Measurements from ENCODE around the gene BEST2.

BEST2 gene

DNA sequence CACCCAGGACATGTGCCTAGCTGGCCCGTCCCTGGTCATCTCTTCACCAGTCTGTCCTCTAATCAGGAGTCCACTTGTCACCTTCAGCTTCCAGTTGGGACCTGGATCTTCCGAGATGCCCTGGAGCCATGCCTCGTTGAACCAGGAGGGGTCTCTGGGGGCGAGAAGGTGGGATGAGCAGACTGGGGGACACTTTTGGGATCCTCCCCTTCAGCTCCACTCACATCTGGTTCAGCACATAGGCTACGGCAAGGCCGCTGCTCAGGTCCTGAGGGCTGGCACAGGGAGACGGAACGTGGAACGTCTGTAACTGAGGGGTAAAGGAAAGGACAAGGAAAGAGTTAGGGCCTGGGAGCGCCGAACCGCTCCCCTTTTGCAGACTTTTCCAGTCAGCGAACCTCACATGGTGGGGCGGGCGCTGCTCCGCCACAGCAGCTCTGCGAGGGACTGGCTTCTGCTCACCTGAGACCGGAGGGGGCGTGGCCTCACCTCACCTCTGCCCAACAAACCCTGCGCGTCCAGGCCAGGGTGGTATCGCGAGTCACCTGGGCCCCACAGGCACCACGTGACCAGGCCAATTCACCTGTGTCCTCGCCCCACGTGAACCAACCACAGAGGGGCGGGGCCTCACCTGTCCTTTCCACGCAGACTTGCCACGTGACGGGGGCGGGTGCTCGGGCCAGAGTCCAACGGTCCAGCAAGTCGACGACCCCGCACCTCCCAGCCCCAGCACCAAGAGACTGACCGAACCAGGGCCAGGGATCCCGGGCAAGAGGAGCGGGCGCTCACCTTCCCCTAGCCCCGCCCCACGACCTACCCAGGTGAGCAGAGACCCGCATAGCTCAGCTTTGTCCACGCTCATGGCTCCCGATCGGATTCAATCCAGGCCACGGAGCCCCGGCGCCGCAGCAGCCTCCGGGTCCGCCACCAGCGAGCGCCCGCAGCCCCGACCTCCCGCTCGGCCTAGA, 23.3 kb downstream of the BEST2 start, which contains the start of gene HOOK2:
Gene HOOK2 (minus strand): TSS at position 965 of the 968 bp plus-strand sequence. CDS start 103 bp downstream, at position 862.
- TF ChIP-seq, protein P1, sequence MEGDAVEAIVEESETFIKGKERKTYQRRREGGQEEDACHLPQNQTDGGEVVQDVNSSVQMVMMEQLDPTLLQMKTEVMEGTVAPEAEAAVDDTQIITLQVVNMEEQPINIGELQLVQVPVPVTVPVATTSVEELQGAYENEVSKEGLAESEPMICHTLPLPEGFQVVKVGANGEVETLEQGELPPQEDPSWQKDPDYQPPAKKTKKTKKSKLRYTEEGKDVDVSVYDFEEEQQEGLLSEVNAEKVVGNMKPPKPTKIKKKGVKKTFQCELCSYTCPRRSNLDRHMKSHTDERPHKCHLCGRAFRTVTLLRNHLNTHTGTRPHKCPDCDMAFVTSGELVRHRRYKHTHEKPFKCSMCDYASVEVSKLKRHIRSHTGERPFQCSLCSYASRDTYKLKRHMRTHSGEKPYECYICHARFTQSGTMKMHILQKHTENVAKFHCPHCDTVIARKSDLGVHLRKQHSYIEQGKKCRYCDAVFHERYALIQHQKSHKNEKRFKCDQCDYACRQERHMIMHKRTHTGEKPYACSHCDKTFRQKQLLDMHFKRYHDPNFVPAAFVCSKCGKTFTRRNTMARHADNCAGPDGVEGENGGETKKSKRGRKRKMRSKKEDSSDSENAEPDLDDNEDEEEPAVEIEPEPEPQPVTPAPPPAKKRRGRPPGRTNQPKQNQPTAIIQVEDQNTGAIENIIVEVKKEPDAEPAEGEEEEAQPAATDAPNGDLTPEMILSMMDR (IDR thresholded peaks at IDR 0.05; ENCODE audit: low read depth, low read length), result no peak
- DNase-seq (ENCODE audit: low read depth, low spot score), result no peak
- in situ Hi-C loops (cut with HindIII; ENCODE audit: low sequenced_read_pairs), result no loop called here
- peak within 1 kb of the TSS; percentile 67 for H3K4me3 ChIP-seq (ENCODE audit: low read depth, low read length)

DNA sequence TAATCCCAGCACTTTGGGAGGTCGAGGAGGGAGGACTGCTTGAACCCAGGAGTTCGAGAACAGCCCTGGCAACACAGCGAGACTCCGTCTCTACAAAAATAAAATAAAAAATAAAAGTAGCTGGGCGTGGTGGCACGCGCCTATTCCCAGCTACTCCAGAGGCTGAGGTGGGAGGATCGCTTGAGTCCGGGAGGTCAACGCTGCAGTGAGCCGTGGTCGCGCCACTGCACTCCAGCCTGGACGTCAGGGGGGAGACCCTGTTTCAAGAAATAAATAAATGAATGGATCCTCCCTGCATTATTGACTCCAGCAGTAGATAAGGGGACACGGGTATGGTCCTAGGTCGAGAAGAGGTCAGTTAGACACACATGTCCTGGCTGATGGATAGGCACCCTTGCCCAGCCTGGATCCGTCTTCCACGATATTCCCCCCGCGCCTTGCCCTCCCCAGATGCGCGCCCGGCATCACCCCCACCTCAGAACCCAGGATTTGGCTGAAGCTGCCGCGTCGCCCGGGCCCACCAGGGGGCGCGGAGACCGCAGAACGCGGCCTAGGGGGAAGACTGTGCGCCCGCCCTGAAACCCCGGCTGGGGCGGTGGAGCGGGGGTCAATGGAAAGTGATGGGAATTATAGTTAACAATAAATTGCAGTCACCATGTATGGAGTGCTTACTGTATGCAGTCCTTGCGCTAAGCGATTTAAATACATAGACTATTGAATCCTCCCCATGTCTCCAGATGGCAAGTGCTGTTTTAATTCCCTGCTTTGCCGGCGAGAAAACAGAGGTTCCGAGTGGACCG, 25.8 kb downstream of the BEST2 start:
- in situ Hi-C loops (cut with HindIII; ENCODE audit: low sequenced_read_pairs), result no loop called here
- DNase-seq (ENCODE audit: low read depth, low spot score), result peak; percentile 85
- TF ChIP-seq, protein P1 (IDR thresholded peaks at IDR 0.05; ENCODE audit: low read depth, low read length), result peak; percentile 96
- H3K4me3 ChIP-seq (ENCODE audit: low read depth, low read length), result peak overlapping the region; percentile 61

DNA sequence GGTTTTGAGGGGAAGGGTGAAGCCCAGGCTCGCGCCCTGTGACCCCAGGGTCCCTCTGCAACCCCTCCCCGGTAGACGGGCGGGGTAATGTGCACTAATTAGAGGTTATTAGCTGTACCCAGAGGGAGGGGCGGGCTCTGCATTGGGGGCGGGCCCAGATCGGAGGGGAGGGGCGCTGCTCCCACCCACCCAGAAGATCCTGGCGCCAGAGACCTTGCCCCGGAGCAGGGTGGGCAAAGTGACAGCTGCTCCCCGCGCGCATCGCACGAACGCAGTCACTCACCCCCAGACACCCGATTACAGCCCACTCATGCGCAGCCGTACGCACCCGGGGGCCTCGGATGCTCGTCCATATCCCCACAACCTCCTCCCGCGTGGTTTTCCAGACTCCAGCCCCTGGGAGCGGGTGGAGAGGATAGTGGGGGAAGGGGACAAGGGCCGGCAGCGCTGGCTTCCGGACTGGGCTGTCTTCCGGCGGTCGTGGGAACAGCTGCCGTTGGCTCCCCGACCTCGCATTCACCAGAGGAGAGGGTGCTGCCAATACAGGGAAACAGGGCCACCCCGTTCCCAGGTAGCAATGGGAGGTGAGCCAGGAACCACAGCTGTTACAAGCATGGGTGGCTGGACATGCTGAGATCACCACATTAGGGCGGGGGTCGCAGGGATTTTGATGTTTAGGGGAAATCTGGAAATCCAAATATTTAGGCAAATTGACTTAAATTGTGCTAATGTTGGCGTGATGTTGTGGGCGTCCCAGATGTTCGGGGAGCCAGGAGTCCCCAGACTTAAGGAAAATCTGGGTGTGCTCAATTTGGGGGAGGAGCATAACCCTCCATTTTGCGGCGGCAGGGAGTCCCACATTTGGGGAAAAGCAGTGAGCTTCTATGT, 26.7 kb downstream of the BEST2 start:
- in situ Hi-C loops (cut with HindIII; ENCODE audit: low sequenced_read_pairs), result no loop called here
- peak overlapping the region; percentile 61 for H3K4me3 ChIP-seq (ENCODE audit: low read depth, low read length)
- TF ChIP-seq, protein P1 (IDR thresholded peaks at IDR 0.05; ENCODE audit: low read depth, low read length), result no peak
- DNase-seq (ENCODE audit: low read depth, low spot score), result peak; percentile 86

DNA sequence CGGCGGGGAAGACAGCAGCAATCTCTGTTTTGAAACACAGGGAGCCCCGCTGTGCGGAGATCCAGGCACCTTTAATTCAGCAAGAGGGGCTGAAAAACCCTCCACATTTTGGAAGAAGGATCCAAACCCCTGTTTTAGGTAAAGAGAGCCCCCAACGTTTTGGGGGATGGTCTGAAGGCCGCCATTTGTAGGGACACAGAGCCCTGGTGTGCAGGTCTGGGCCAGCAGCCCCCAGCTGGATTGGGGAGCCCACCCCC, 27.2 kb downstream of the BEST2 start:
- no peak for DNase-seq (ENCODE audit: low read depth, low spot score)
- in situ Hi-C loops (cut with HindIII; ENCODE audit: low sequenced_read_pairs), result no loop called here
- peak overlapping the region; percentile 61 for H3K4me3 ChIP-seq (ENCODE audit: low read depth, low read length)
- TF ChIP-seq, protein P1 (IDR thresholded peaks at IDR 0.05; ENCODE audit: low read depth, low read length), result no peak

DNA sequence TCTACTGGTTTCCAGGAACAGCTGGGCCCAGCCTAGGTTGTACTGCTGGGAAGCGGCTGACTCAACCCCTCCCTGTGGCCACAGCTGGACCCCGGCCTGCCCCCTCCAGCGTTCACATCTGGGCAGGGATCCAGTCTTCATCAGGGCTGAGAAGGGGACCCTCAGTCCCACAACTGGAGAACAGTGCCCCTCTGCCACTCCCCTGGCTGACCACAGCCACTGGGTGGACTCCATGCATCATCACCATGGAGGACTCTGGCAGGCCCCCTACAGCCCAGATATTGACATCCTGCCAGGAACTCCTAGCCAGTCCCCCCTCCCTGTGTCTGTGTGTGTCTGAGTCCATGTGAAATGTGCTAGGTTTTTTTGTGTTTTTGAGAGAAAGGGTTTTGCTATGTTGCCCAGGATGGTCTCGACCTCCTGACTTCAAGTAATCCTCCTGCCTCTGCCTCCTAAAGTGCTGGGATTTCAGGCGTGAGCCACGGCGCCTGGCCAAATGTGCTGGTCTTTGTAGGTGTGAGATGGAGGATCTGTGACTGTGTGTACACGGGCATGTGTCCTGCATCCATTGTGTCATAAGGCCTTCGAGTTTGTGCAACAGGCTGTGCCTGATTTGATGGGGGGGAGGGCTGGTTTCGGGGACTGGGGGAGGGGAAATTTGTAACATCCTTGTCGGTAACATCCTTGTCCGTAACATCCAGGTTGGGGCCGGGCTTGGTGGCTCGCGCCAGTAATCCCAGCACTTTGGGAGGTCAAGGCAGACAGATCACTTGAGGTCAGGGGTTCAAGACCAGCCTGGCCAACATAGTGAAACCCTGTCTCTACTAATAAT, 27.8 kb downstream of the BEST2 start:
- DNase-seq (ENCODE audit: low read depth, low spot score), result peak; percentile 95
- peak overlapping the region; percentile 61 for H3K4me3 ChIP-seq (ENCODE audit: low read depth, low read length)
- in situ Hi-C loops (cut with HindIII; ENCODE audit: low sequenced_read_pairs), result no loop called here
- TF ChIP-seq, protein P1 (IDR thresholded peaks at IDR 0.05; ENCODE audit: low read depth, low read length), result no peak

Data from astrocyte of the spinal cord (primary cell).